SU-DHL-6 (cell line): Measurements from ENCODE around the gene NCOA3.

Experiments used
- EZH2phosphoT487 ChIP-seq: fragments of 200-600 bp; sonication (generic), shearing (Covaris generic); conservative IDR thresholded peaks from 2 replicates; pipeline ENCODE4 v1.6.1; 2018; ENCODE audit warnings: mild to moderate bottlenecking, antibody characterized with exemption, low read length, moderate library complexity, mixed read lengths
- TF ChIP-seq, protein P1 (sequence below): fragments of 200-600 bp; sonication (generic); IDR thresholded peaks from one replicate; pipeline ENCODE4 v1.5.1; 2017; ENCODE audit warnings: antibody characterized with exemption, mild to moderate bottlenecking, low read length, moderate library complexity; ENCODE audit not compliant: insufficient read depth, poor library complexity, severe bottlenecking

DNA sequence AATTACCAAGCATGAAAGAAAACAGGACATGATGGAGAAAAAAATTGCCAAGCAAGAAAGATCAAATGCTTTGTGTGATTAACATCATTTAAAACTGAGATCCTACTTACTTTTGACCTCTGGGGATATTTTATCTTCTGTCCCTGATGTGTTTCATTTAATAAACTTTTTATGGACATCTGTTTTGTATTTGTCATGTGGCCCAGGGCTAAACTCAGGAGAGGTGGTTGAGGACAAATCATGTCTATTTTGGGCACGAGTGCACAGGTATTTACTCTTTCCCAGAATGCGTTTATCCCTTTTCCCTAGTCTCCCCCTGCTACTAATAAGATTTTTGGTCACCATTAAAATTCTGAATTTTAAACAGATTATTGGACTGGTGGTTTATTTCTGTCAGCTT is 128.2 kb downstream of the NCOA3 start:
- TF ChIP-seq, protein P1, sequence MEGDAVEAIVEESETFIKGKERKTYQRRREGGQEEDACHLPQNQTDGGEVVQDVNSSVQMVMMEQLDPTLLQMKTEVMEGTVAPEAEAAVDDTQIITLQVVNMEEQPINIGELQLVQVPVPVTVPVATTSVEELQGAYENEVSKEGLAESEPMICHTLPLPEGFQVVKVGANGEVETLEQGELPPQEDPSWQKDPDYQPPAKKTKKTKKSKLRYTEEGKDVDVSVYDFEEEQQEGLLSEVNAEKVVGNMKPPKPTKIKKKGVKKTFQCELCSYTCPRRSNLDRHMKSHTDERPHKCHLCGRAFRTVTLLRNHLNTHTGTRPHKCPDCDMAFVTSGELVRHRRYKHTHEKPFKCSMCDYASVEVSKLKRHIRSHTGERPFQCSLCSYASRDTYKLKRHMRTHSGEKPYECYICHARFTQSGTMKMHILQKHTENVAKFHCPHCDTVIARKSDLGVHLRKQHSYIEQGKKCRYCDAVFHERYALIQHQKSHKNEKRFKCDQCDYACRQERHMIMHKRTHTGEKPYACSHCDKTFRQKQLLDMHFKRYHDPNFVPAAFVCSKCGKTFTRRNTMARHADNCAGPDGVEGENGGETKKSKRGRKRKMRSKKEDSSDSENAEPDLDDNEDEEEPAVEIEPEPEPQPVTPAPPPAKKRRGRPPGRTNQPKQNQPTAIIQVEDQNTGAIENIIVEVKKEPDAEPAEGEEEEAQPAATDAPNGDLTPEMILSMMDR: no peak
- no peak for TF ChIP-seq EZH2phosphoT487
